ENCODE measurements around the gene TENM4. TPM values are rescaled to one million over a fixed set of nuclear protein-coding genes. Genes with fewer than 3 reads are reported as not detected.

Gene TENM4
- polyA plus RNA-seq, 1 of the 3 experiments (the other 2 are of a cell fraction) = 16.7 TPM

DNA sequence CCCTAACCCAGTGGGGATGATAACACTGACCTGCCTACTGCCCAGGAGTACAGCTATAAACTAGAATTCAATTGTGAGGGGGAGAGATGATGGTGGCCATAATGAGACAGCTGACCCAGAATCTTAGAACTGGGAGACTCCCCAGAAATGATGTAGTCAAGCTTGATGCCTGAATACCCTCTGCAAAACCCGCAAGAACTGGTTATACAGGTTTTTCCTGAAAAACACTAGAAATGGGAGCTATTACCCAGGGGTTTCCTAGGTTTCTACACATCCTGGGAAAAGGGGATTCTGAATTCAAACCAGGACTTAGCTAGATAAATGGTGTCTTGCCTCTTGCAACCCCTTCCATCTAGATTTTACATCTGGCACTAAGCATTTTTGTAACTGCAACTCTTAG, 752.4 kb downstream of the TENM4 start (continued):
- no peak for TF ChIP-seq REST (IDR thresholded peaks at IDR 0.05; ENCODE audit: low read depth, low read length)

GRCh38 chr11:78685156-78685555, 755.7 kb downstream of the TENM4 start:
- H3K4me2 ChIP-seq = no peak overlapping the region
- WGBS (ENCODE audit: low lambda C conversion rate) = 83% methylated on average over 3 of the region's 3 CpGs
- no peak for TF ChIP-seq MEF2A (IDR thresholded peaks at IDR 0.05; ENCODE audit: borderline replicate concordance, low read depth)
- TF ChIP-seq FOXM1 (IDR thresholded peaks at IDR 0.05; ENCODE audit: low read depth) = no peak
- TF ChIP-seq USF2 (IDR thresholded peaks at IDR 0.05; ENCODE audit: borderline replicate concordance, low read depth, low read length) = no peak
- no peak for TF ChIP-seq GATA2 (CRISPR knock-in tag; IDR thresholded peaks at IDR 0.05)
- no peak for TF ChIP-seq TAF1 (IDR thresholded peaks at IDR 0.05; ENCODE audit: borderline replicate concordance, low read depth, low read length)
- TF ChIP-seq TCF12 (IDR thresholded peaks at IDR 0.05) = no peak
- TF ChIP-seq RCOR1 (IDR thresholded peaks at IDR 0.05; ENCODE audit: low read length) = no peak
- no peak for TF ChIP-seq TEAD4 (IDR thresholded peaks at IDR 0.05; ENCODE audit: borderline replicate concordance, insufficient read depth)
- TF ChIP-seq SMC3 (IDR thresholded peaks at IDR 0.05; ENCODE audit: low read depth, low read length) = no peak
- TF ChIP-seq RAD21 (IDR thresholded peaks at IDR 0.05; ENCODE audit: low read length) = no peak
- no peak for TF ChIP-seq ZBTB33 (IDR thresholded peaks at IDR 0.05; ENCODE audit: borderline replicate concordance, low read depth)
- no peak for TF ChIP-seq RXRA (IDR thresholded peaks at IDR 0.05; ENCODE audit: borderline replicate concordance, low read depth)
- no peak for TF ChIP-seq SIN3A (IDR thresholded peaks at IDR 0.05; ENCODE audit: borderline replicate concordance, low read depth, low read length)
- no peaks in the 10 kb centered on the region for H3F3A ChIP-seq (replicated peaks; ENCODE audit: insufficient read depth)
- no peak overlapping the region for H3K9ac ChIP-seq
- no peaks in the 10 kb centered on the region for H3K4me1 ChIP-seq (ENCODE audit: control insufficient read depth in 1 of 2, insufficient read depth in 2 of 2, low read depth in 1 of 2, low read length in 1 of 2)
- ChIA-PET CTCF (no interaction called here), POLR2A (no interaction called here)
- no peak overlapping the region for H2AFZ ChIP-seq (ENCODE audit: low read depth)
- H3K4me3 ChIP-seq (ENCODE audit: low read depth in 2 of 2, low read length in 1 of 2) = no peak overlapping the region
- DNase-seq = no peak
- no peaks in the 10 kb centered on the region for H3K9me2 ChIP-seq
- H4K20me1 ChIP-seq (ENCODE audit: insufficient read depth) = no peaks in the 10 kb centered on the region
- H3K27ac ChIP-seq (ENCODE audit: low read depth in 2 of 2, low read length in 1 of 2) = no peak overlapping the region
- peaks cover 0 to 15% of the 10 kb centered on the region in 2 experiments for H3K36me3 ChIP-seq (replicated peaks in 1 of 2; ENCODE audit: control insufficient read depth in 1 of 2, insufficient read depth in 2 of 2, low read length in 1 of 2)
- H3K27me3 ChIP-seq (ENCODE audit: insufficient read depth) = no peaks in the 10 kb centered on the region
- H3K79me2 ChIP-seq (ENCODE audit: insufficient read depth) = no peaks in the 10 kb centered on the region
- H3K9me3 ChIP-seq = no peaks in the 10 kb centered on the region

All from SK-N-SH (cell line).